ENCODE measurements around the gene BBS7. TPM values are rescaled to one million over a fixed set of nuclear protein-coding genes. Genes with fewer than 3 reads are reported as not detected.

The BBS7 gene
- total and polyA plus RNA-seq, 9 of the 15 experiments (the other 6 are each of a cell fraction or from before 2014, with no cell fraction given), result 13.4 to 25.8 (median 16.4) TPM

DNA sequence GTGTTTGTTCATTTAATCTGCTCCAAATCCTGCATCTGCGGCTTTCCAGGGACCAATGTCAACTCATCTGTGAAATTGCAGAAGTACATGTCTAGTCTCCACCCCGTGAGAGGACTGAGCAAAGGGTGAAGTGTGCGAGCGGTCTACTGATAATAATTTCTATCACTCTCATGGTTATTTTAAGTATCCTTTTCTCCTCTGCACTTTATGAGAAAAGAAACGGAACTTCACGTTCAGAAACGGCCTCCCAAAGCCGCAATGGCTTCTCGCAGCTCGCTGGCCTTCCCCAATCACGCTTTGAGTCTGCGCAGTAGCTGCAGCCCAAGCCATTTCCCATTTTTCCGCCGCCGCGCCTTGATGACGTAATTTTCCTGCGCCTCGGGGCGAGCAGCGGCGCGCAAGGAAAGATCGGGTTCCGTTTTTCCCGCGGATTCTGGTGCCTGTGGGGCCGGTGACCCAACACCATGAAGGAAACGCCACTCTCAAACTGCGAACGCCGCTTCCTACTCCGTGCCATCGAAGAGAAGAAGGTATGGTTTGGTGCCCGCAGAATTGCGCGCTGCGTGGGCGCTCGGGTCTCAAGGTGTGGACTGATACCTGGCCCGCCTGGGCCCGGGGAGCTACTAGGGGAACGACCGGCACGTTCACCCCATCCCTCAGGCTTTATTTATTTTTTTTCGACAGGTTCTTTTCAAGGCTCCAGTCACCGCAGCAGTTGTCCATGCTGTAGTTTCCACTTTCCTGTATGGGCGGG is 69.1 kb downstream of the BBS7 start, which contains the start of gene EXOSC9 (continued):
- TF ChIP-seq, protein P1, sequence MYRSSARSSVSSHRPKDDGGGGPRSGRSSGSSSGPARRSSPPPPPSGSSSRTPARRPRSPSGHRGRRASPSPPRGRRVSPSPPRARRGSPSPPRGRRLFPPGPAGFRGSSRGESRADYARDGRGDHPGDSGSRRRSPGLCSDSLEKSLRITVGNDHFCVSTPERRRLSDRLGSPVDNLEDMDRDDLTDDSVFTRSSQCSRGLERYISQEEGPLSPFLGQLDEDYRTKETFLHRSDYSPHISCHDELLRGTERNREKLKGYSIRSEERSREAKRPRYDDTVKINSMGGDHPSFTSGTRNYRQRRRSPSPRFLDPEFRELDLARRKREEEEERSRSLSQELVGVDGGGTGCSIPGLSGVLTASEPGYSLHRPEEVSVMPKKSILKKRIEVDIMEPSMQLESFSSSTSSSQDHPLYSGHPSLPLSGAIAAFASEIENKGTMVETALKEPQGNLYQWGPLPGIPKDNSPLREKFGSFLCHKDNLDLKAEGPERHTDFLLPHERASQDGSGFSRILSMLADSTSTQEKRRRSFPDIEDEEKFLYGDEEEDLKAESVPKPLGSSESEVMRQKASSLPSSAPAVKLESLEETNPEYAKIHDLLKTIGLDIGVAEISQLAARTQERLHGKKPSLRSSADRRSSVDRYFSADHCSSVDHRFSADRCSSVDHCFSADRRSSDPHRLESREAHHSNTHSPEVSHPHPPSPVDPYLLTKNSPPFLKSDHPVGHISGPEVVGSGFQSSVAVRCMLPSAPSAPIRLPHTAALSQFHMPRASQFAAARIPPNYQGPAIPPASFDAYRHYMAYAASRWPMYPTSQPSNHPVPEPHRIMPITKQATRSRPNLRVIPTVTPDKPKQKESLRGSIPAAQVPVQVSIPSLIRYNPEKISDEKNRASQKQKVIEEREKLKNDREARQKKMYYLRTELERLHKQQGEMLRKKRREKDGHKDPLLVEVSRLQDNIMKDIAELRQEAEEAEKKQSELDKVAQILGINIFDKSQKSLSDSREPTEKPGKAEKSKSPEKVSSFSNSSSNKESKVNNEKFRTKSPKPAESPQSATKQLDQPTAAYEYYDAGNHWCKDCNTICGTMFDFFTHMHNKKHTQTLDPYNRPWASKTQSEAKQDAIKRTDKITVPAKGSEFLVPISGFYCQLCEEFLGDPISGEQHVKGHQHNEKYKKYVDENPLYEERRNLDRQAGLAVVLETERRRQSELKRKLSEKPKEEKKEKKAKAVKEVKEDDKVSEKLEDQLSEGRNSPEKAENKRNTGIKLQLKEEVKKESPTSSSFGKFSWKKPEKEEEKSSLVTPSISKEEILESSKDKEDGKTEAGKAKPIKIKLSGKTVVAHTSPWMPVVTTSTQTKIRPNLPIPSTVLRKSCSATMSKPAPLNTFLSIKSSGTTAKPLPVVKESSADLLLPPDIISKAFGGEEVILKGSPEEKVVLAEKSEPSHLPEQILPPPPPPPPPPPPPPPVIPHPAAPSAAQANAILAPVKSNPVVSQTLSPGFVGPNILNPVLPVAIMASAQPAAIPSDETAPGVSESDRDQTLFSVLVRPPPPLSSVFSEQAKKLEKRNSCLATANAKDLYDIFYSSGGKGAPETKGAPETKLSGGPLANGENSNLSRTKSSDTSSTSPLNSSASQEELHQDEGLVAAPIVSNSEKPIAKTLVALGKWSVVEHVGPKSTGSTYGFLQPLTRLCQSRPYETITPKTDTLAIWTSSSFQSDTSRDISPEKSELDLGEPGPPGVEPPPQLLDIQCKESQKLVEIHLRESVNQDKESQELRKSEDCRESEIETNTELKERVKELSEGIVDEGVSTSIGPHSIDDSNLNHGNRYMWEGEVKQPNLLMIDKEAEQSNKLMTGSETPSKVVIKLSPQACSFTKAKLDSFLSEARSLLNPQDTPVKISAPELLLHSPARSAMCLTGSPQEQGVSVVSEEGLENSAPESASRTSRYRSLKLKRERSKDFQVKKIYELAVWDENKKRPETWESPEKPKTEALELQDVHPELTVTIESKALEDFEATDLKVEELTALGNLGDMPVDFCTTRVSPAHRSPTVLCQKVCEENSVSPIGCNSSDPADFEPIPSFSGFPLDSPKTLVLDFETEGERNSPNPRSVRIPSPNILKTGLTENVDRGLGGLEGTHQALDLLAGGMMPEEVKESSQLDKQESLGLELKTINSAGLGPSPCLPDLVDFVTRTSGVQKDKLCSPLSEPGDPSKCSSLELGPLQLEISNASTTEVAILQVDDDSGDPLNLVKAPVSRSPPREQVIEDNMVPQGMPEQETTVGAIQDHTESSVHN (IDR thresholded peaks at IDR 0.05; ENCODE audit: borderline replicate concordance in 1 of 2, low read depth in 1 of 2), result 0 out of 4 replicates have a peak, but pooled peaks of 1 of the 2 experiments have one; percentile 44
- no peak for TF ChIP-seq ZBTB7A (IDR thresholded peaks at IDR 0.05; ENCODE audit: borderline replicate concordance, control insufficient read depth, low read depth, low read length)
- TF ChIP-seq DIDO1 (tag; IDR thresholded peaks at IDR 0.05; ENCODE audit: low read depth), result peak; percentile 82
